IMR-90 (cell line): ENCODE measurements around the gene NRM. TPM values are rescaled to one million over a fixed set of nuclear protein-coding genes. Genes with fewer than 3 reads are reported as not detected.

Experiments used
- ATAC-seq: fragments of 200-7000 bp; cut with Tn5 transposase; 2 replicates; pipeline ENCODE4 v1.9.1; 2020; ENCODE audit warnings: low read depth, mild to moderate bottlenecking, moderate library complexity
- BruUV-seq: library from RNA; stranded (reverse); fragments of 400-500 nt; replicated peaks from 2 replicates; lab custom pipeline; 2021; lab: Mats Ljungman, UMichigan
- CTCF ChIA-PET: fragments of 300-600 bp; formaldehyde crosslinking; extraction: SDS; loops from one replicate; lab custom pipeline; 2021; ENCODE audit warnings: antibody characterized with exemption; lab: Yijun Ruan, JAX
- POLR2A ChIA-PET: fragments of 300-600 bp; sonication (Branson Sonifier 250); formaldehyde crosslinking; loops from one replicate; lab custom pipeline; 2022; ENCODE audit warnings: antibody characterized with exemption; ENCODE audit not compliant: unreplicated experiment; lab: Charles Lee
- DNase-seq: peaks from one replicate; pipeline ENCODE4 v3.0.0; 2013
- H2AFZ ChIP-seq: replicated peaks from 2 replicates; pipeline ENCODE3; 2013; ENCODE audit warnings: low read length, mild to moderate bottlenecking; ENCODE audit not compliant: poor library complexity
- H2AK5ac ChIP-seq: 2 replicates; pipeline ENCODE4 v1.6.1; 2013; ENCODE audit warnings: low read depth, low read length, inconsistent platforms
- H2AK9ac ChIP-seq: replicated peaks from 2 replicates; pipeline ENCODE3; 2013; ENCODE audit warnings: mild to moderate bottlenecking, low read depth, low read length, moderate library complexity; ENCODE audit not compliant: poor library complexity
- H2BK120ac ChIP-seq: 2 replicates; pipeline ENCODE4 v1.6.1; 2013; ENCODE audit warnings: low read depth, low read length, inconsistent platforms
- H2BK15ac ChIP-seq: 3 replicates; pipeline ENCODE4 v1.6.1; 2013; ENCODE audit warnings: low read depth, low read length, inconsistent platforms
- H2BK20ac ChIP-seq: 2 replicates; pipeline ENCODE4 v1.6.1; 2013; ENCODE audit warnings: low read depth, mild to moderate bottlenecking, inconsistent platforms, low read length, moderate library complexity
- H2BK5ac ChIP-seq: 2 replicates; pipeline ENCODE4 v1.6.1; 2013; ENCODE audit warnings: mild to moderate bottlenecking, low read depth, low read length, inconsistent platforms; ENCODE audit not compliant: poor library complexity, severe bottlenecking
- H3K14ac ChIP-seq: replicated peaks from 2 replicates; pipeline ENCODE4 v1.6.1; 2013; ENCODE audit warnings: low read depth, low read length, inconsistent platforms
- H3K18ac ChIP-seq: 2 replicates; pipeline ENCODE4 v1.6.1; 2013; ENCODE audit warnings: low read depth, low read length, control low read depth
- H3K23ac ChIP-seq: 2 replicates; pipeline ENCODE4 v1.6.1; 2013; ENCODE audit warnings: low read depth, low read length, inconsistent platforms
- H3K27ac ChIP-seq: 2 replicates; pipeline ENCODE4 v1.5.1; 2013; ENCODE audit warnings: mild to moderate bottlenecking, control low read depth, low read length; ENCODE audit not compliant: insufficient read depth
- H3K27me3 ChIP-seq: 2 replicates; pipeline ENCODE4 v1.6.1; 2013; ENCODE audit warnings: low read length; ENCODE audit not compliant: control insufficient read depth, insufficient read depth
- H3K36me3 ChIP-seq: 2 replicates; pipeline ENCODE4 v1.6.1; 2013; ENCODE audit warnings: low read length, mixed read lengths; ENCODE audit not compliant: control insufficient read depth, insufficient read depth
- H3K4ac ChIP-seq: 2 replicates; pipeline ENCODE4 v1.6.1; 2013; ENCODE audit warnings: low read depth, low read length, inconsistent platforms
- H3K4me1 ChIP-seq: 2 replicates; pipeline ENCODE4 v1.6.1; 2013; ENCODE audit warnings: low read length, mixed read lengths; ENCODE audit not compliant: control insufficient read depth, insufficient read depth
- H3K4me2 ChIP-seq: 2 replicates; pipeline ENCODE4 v1.6.1; 2013; ENCODE audit warnings: low read depth, mild to moderate bottlenecking, control low read depth, low read length, moderate library complexity
- H3K4me3 ChIP-seq: 2 replicates; pipeline ENCODE4 v1.5.1; 2013; ENCODE audit warnings: low read depth, mild to moderate bottlenecking, control low read depth, low read length, moderate library complexity; ENCODE audit not compliant: insufficient read depth
- H3K56ac ChIP-seq: 2 replicates; pipeline ENCODE4 v1.6.1; 2013; ENCODE audit warnings: low read length, inconsistent platforms; ENCODE audit not compliant: insufficient read depth; ENCODE audit errors: extremely low read depth
- H3K79me1 ChIP-seq, 2 experiments: 2 replicates each; pipeline ENCODE4 v1.6.1; 2013; ENCODE audit warnings: low read length in 2 of 2, inconsistent platforms in 1 of 2, low read depth in 1 of 2
- H3K9ac ChIP-seq: 2 replicates; pipeline ENCODE4 v1.6.1; 2013; ENCODE audit warnings: low read depth, low read length, control low read depth
- H3K9me1 ChIP-seq: 2 replicates; pipeline ENCODE4 v1.6.1; 2013; ENCODE audit warnings: low read length, inconsistent platforms; ENCODE audit not compliant: insufficient read depth
- H3K9me3 ChIP-seq: 2 replicates; pipeline ENCODE4 v1.6.1; 2013; ENCODE audit warnings: low read length; ENCODE audit not compliant: control insufficient read depth, insufficient read depth
- H4K20me1 ChIP-seq: 2 replicates; pipeline ENCODE4 v1.6.1; 2013; ENCODE audit warnings: low read length, inconsistent platforms; ENCODE audit not compliant: insufficient read depth
- H4K5ac ChIP-seq: 2 replicates; pipeline ENCODE4 v1.6.1; 2013; ENCODE audit warnings: mild to moderate bottlenecking, low read depth, low read length, control low read depth
- H4K8ac ChIP-seq, 2 experiments: 2 replicates each; pipeline ENCODE4 v1.6.1; 2013; ENCODE audit warnings: low read depth in 2 of 2, low read length in 2 of 2, control low read depth in 1 of 2, inconsistent platforms in 1 of 2
- H4K91ac ChIP-seq: 2 replicates; pipeline ENCODE4 v1.6.1; 2013; ENCODE audit warnings: low read depth, low read length, inconsistent platforms; ENCODE audit not compliant: insufficient read depth
- BHLHE40 ChIP-seq: fragments of 150-350 bp; IDR thresholded peaks from 2 replicates; pipeline ENCODE4 v1.6.1; 2016; ENCODE audit warnings: mild to moderate bottlenecking, low read depth, low read length
- CHD1 ChIP-seq: IDR thresholded peaks from 2 replicates; pipeline ENCODE4 v1.6.1; 2012; ENCODE audit warnings: low read depth, low read length, improper control_type of control experiment
- FOS ChIP-seq: fragments of 150-350 bp; IDR thresholded peaks from 2 replicates; pipeline ENCODE4 v1.6.1; 2016; ENCODE audit warnings: low read depth, low read length
- MAFK ChIP-seq: IDR thresholded peaks from 2 replicates; pipeline ENCODE4 v1.6.1; 2012; ENCODE audit warnings: low read depth, low read length, improper control_type of control experiment
- MAZ ChIP-seq: IDR thresholded peaks from 2 replicates; pipeline ENCODE4 v1.6.1; 2012; ENCODE audit warnings: low read depth, mild to moderate bottlenecking, low read length, improper control_type of control experiment, moderate library complexity, borderline replicate concordance
- MXI1 ChIP-seq: IDR thresholded peaks from 2 replicates; pipeline ENCODE4 v1.6.1; 2012; ENCODE audit warnings: low read depth, mild to moderate bottlenecking, low read length, moderate library complexity, borderline replicate concordance
- POLR2A ChIP-seq: IDR thresholded peaks from 2 replicates; pipeline ENCODE4 v1.6.1; 2012; ENCODE audit warnings: mild to moderate bottlenecking, low read depth, low read length
- RAD21 ChIP-seq: IDR thresholded peaks from 2 replicates; pipeline ENCODE4 v1.6.1; 2012; ENCODE audit warnings: low read length, improper control_type of control experiment
- RCOR1 ChIP-seq: IDR thresholded peaks from 2 replicates; pipeline ENCODE4 v1.6.1; 2012; ENCODE audit warnings: mild to moderate bottlenecking, low read length, improper control_type of control experiment; ENCODE audit not compliant: insufficient replicate concordance
- SMC3 ChIP-seq: fragments of 150-350 bp; IDR thresholded peaks from 2 replicates; pipeline ENCODE4 v1.6.1; 2016; ENCODE audit warnings: low read depth, mild to moderate bottlenecking, antibody characterized with exemption, low read length, moderate library complexity
- WGBS, 2 experiments: methylation state at CpG; one replicate each; pipeline versions ENCODE4 v1.1.5 to v1.1.7; 2013; ENCODE audit warnings: missing lambda C conversion rate in 2 of 2; ENCODE audit not compliant: insufficient read length in 1 of 2; ENCODE audit errors: extremely low coverage in 2 of 2; 5-methylcytosine and 5-hydroxymethylcytosine counted together
- dilution Hi-C: fragments of 300-500 bp; cut with HindIII; formaldehyde crosslinking; loops from one replicate; pipeline ENCODE4 v1.14.3; 2018; ENCODE audit warnings: low sequenced_read_pairs; ENCODE audit not compliant: unreplicated experiment
- in situ Hi-C: fragments of 300-500 bp; cut with MboI; formaldehyde crosslinking; loops from 3 replicates; pipeline ENCODE4 v1.14.3; 2019; ENCODE audit warnings: low sequenced_read_pairs, inconsistent platforms, mixed read lengths
- intact Hi-C: fragments of 100-400 bp; cut with micrococcal nuclease; formaldehyde crosslinking; loops from 2 replicates; pipeline ENCODE4 v1.10.0; 2022
- polyA plus RNA-seq, 3 experiments: library from polyadenylated mRNA; depleted of rRNA; stranded (reverse); fragments of >200 nt; gene quantifications; 2 replicates each; pipeline ENCODE4 v1.2.3, GENCODE V29; 2012; ENCODE audit warnings: low replicate concordance in 1 of 3
- total RNA-seq: library from RNA; depleted of rRNA; stranded (reverse); fragments of >200 nt; gene quantifications from 2 replicates; pipeline ENCODE4 v1.2.3, GENCODE V29; 2012
- TF ChIP-seq, protein P1 (sequence below): fragments of 150-350 bp; IDR thresholded peaks from 2 replicates; pipeline ENCODE4 v1.6.1; 2016; ENCODE audit warnings: low read depth, mild to moderate bottlenecking, low read length, moderate library complexity, borderline replicate concordance
- TF ChIP-seq, protein P2 (sequence below): conservative IDR thresholded peaks from 2 replicates; pipeline ENCODE4 v1.5.1; 2012; ENCODE audit warnings: mild to moderate bottlenecking, low read depth, low read length, improper control_type of control experiment

NRM gene
- total and polyA plus RNA-seq, 2 of the 4 experiments (the other 2 are of a cell fraction) = 2.2 to 27.0 TPM

- Histone ChIP-seq H3K4me2 (no peak overlapping the region), H3K18ac (no peak overlapping the region), H4K91ac (no peak overlapping the region), H3K4me3 (no peak overlapping the region), H2AK9ac (no peak overlapping the region), H2AFZ (no peak overlapping the region), H4K8ac (no peak overlapping the region), H3K56ac (no peak overlapping the region), H2BK120ac (no peak overlapping the region), H2AK5ac (no peak overlapping the region), H4K5ac (no peak overlapping the region), H3K23ac (no peak overlapping the region), H3K27me3 (no peaks in the 10 kb centered on the region), H2BK5ac (no peak overlapping the region), H3K36me3 (peaks cover 39% of the 10 kb centered on the region), H3K79me1 (peaks cover 7 to 12% of the 10 kb centered on the region in 2 experiments; a peak in 3 of 4 replicates), H3K9me3 (no peaks in the 10 kb centered on the region), H3K4me1 (no peaks in the 10 kb centered on the region), H3K4ac (no peak overlapping the region), H3K9me1 (no peaks in the 10 kb centered on the region; the same call in 1 of the 2 replicates), H3K14ac (no peak overlapping the region), H3K9ac (no peak overlapping the region), H3K27ac (no peak overlapping the region), H2BK15ac (no peak overlapping the region), H2BK20ac (no peak overlapping the region), H4K20me1 (no peaks in the 10 kb centered on the region)
- WGBS, 2 experiments = 84% methylated on average over 4 of the region's 10 CpGs; no CpG with 5 or more reads in 1 of the 2 experiments
- intact Hi-C loops = loop anchor here (1.0 kb wide), 1 partner anchor 8 kb away; no protein-coding TSS in a partner anchor
- dilution Hi-C loops = no loop called here
- ATAC-seq = no peak
- BruUV-seq = no TSS peak
- in situ Hi-C loops = no loop called here
- ChIA-PET POLR2A (no interaction called here), CTCF (interaction anchor here (2.2 kb wide), 1 partner anchor 32 kb away, joined by 5 read pairs; the partner anchor contains the start of gene DHX16)
- TF ChIP-seq CHD1 (no peak), RCOR1 (no peak), RAD21 (no peak), MXI1 (no peak), SMC3 (no peak), MAFK (no peak), FOS (no peak), BHLHE40 (no peak), POLR2A (no peak), MAZ (no peak)
- TF ChIP-seq, protein P1, sequence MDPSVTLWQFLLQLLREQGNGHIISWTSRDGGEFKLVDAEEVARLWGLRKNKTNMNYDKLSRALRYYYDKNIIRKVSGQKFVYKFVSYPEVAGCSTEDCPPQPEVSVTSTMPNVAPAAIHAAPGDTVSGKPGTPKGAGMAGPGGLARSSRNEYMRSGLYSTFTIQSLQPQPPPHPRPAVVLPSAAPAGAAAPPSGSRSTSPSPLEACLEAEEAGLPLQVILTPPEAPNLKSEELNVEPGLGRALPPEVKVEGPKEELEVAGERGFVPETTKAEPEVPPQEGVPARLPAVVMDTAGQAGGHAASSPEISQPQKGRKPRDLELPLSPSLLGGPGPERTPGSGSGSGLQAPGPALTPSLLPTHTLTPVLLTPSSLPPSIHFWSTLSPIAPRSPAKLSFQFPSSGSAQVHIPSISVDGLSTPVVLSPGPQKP = no peak
- TF ChIP-seq, protein P2, sequence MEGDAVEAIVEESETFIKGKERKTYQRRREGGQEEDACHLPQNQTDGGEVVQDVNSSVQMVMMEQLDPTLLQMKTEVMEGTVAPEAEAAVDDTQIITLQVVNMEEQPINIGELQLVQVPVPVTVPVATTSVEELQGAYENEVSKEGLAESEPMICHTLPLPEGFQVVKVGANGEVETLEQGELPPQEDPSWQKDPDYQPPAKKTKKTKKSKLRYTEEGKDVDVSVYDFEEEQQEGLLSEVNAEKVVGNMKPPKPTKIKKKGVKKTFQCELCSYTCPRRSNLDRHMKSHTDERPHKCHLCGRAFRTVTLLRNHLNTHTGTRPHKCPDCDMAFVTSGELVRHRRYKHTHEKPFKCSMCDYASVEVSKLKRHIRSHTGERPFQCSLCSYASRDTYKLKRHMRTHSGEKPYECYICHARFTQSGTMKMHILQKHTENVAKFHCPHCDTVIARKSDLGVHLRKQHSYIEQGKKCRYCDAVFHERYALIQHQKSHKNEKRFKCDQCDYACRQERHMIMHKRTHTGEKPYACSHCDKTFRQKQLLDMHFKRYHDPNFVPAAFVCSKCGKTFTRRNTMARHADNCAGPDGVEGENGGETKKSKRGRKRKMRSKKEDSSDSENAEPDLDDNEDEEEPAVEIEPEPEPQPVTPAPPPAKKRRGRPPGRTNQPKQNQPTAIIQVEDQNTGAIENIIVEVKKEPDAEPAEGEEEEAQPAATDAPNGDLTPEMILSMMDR = no peak
- no peak for DNase-seq
Observed at GRCh38 chr6:30640481-30640880, 50.3 kb downstream of the NRM start.
